H1 (cell line): ENCODE data around the gene PLD6.

ENCODE experiments used
- CHD2 ChIP-seq: IDR thresholded peaks from 2 replicates; pipeline ENCODE4 v1.6.1; 2012; ENCODE audit warnings: low read length, improper control_type of control experiment
- CTCF ChIP-seq, 3 experiments: IDR thresholded peaks; 1 replicate in 2 of 3; 2 replicates in 1 of 3; pipeline versions ENCODE4 v1.5.1 to v1.6.1; 2011; ENCODE audit warnings: low read length in 3 of 3, mild to moderate bottlenecking in 3 of 3, inconsistent platforms in 2 of 3, low read depth in 1 of 3, moderate library complexity in 1 of 3; ENCODE audit not compliant: insufficient read depth in 1 of 3; ENCODE audit errors: control extremely low read depth in 1 of 3
- EP300 ChIP-seq, 2 experiments: IDR thresholded peaks; 1 replicate in 1 of 2; 2 replicates in 1 of 2; pipeline ENCODE4 v1.6.1; 2011 to 2012; ENCODE audit warnings: low read depth in 2 of 2, low read length in 2 of 2, mild to moderate bottlenecking in 2 of 2, borderline replicate concordance in 1 of 2, inconsistent platforms in 1 of 2, moderate library complexity in 1 of 2
- EZH2 ChIP-seq: fragments of 200-600 bp; sonication (generic); IDR thresholded peaks from 2 replicates; pipeline ENCODE4 v1.7.1; 2012; ENCODE audit warnings: low read depth, mild to moderate bottlenecking, moderate library complexity, low read length, inconsistent platforms; ENCODE audit not compliant: severe bottlenecking
- GABPA ChIP-seq: IDR thresholded peaks from 2 replicates; pipeline ENCODE4 v1.6.1; 2011; ENCODE audit warnings: mild to moderate bottlenecking, low read length, moderate library complexity, borderline replicate concordance; ENCODE audit not compliant: insufficient read depth
- TEAD4 ChIP-seq: IDR thresholded peaks from 2 replicates; pipeline ENCODE4 v1.6.1; 2012; ENCODE audit warnings: low read depth, low read length, inconsistent platforms, mixed read lengths
- YY1 ChIP-seq: IDR thresholded peaks from 2 replicates; pipeline ENCODE4 v1.6.1; 2011; ENCODE audit warnings: low read depth, mild to moderate bottlenecking, low read length

- TF ChIP-seq CTCF (IDR thresholded peaks at IDR 0.05; ENCODE audit: control extremely low read depth in 1 of 3, insufficient read depth in 1 of 3, low read depth in 1 of 3, low read length in 3 of 3) (no peak), EZH2 (no peak), TEAD4 (no peak), GABPA (no peak), EP300 (IDR thresholded peaks at IDR 0.05; ENCODE audit: borderline replicate concordance in 1 of 2, low read depth in 2 of 2, low read length in 2 of 2) (no peak), YY1 (no peak), CHD2 (no peak)
Observed at GRCh38 chr17:17231621-17232302, 25.6 kb upstream of the PLD6 start.
